ENCODE measurements around the gene PYGL.
A peak's percentile ranks its signal among the peaks of the same experiment; 100 is the strongest.
"Not testable (repeated sequence)": the region's sequence is repeated elsewhere in the genome, so short reads cannot be mapped to it uniquely, and the experiment has no call there.

The PYGL gene

GRCh38 chr14:50897005-50897404 is 47.3 kb downstream of the PYGL start:
- Histone ChIP-seq H3K4me3 (ENCODE audit: low read depth, low read length) (peak overlapping the region; percentile 52), H3K27ac (ENCODE audit: low read depth, low read length) (peak overlapping the region; percentile 89), H3K36me3 (ENCODE audit: control insufficient read depth, insufficient read depth, low read length) (peaks cover 16% of the 10 kb centered on the region; the same call in 1 of the 2 replicates), H3K9ac (ENCODE audit: low read length) (peak overlapping the region; percentile 81), H3K4me1 (ENCODE audit: control insufficient read depth, insufficient read depth, low read length) (peaks cover 32% of the 10 kb centered on the region)
- not testable (repeated sequence) for H3K27me3 ChIP-seq (ENCODE audit: control insufficient read depth, insufficient read depth, low read length); H3K9me3 ChIP-seq (ENCODE audit: control insufficient read depth, insufficient read depth, low read depth, low read length)

GRCh38 chr14:50896421-50896820 is 47.9 kb downstream of the PYGL start:
- Histone ChIP-seq H3K4me3 (ENCODE audit: low read depth, low read length) (peak overlapping the region; percentile 52; the same call in 1 of the 2 replicates), H3K9ac (ENCODE audit: low read length) (peak overlapping the region; percentile 81), H3K27ac (ENCODE audit: low read depth, low read length) (peak overlapping the region; percentile 81; the same call in 1 of the 2 replicates), H3K36me3 (ENCODE audit: control insufficient read depth, insufficient read depth, low read length) (peaks cover 11% of the 10 kb centered on the region; the same call in 1 of the 2 replicates), H3K4me1 (ENCODE audit: control insufficient read depth, insufficient read depth, low read length) (peaks cover 35% of the 10 kb centered on the region)
- not testable (repeated sequence) for H3K27me3 ChIP-seq (ENCODE audit: control insufficient read depth, insufficient read depth, low read length); H3K9me3 ChIP-seq (ENCODE audit: control insufficient read depth, insufficient read depth, low read depth, low read length)

GRCh38 chr14:50892255-50892654 is 52.0 kb downstream of the PYGL start:
- no peak overlapping the region for H3K27ac ChIP-seq (ENCODE audit: low read depth, low read length)
- peaks cover 19% of the 10 kb centered on the region for H3K4me1 ChIP-seq (ENCODE audit: control insufficient read depth, insufficient read depth, low read length)
- H3K4me3 ChIP-seq (ENCODE audit: low read depth, low read length): peak overlapping the region; percentile 41; the same call in 1 of the 2 replicates
- H3K27me3 ChIP-seq (ENCODE audit: control insufficient read depth, insufficient read depth, low read length): no peaks in the 10 kb centered on the region
- H3K9me3 ChIP-seq (ENCODE audit: control insufficient read depth, insufficient read depth, low read depth, low read length): no peaks in the 10 kb centered on the region
- no peaks in the 10 kb centered on the region for H3K36me3 ChIP-seq (ENCODE audit: control insufficient read depth, insufficient read depth, low read length)
- H3K9ac ChIP-seq (ENCODE audit: low read length): no peak overlapping the region

GRCh38 chr14:50887476-50887875 is 56.8 kb downstream of the PYGL start:
- no peaks in the 10 kb centered on the region for H3K36me3 ChIP-seq (ENCODE audit: control insufficient read depth, insufficient read depth, low read length)
- no peaks in the 10 kb centered on the region for H3K27me3 ChIP-seq (ENCODE audit: control insufficient read depth, insufficient read depth, low read length)
- no peak overlapping the region for H3K9ac ChIP-seq (ENCODE audit: low read length)
- H3K27ac ChIP-seq (ENCODE audit: low read depth, low read length): no peak overlapping the region
- H3K9me3 ChIP-seq (ENCODE audit: control insufficient read depth, insufficient read depth, low read depth, low read length): no peaks in the 10 kb centered on the region
- peaks cover 28% of the 10 kb centered on the region for H3K4me1 ChIP-seq (ENCODE audit: control insufficient read depth, insufficient read depth, low read length)
- H3K4me3 ChIP-seq (ENCODE audit: low read depth, low read length): no peak overlapping the region

GRCh38 chr14:50883827-50884197 is 60.5 kb downstream of the PYGL start:
- H3K4me1 ChIP-seq (ENCODE audit: control insufficient read depth, insufficient read depth, low read length): peaks cover 25% of the 10 kb centered on the region
- H3K9me3 ChIP-seq (ENCODE audit: control insufficient read depth, insufficient read depth, low read depth, low read length): no peaks in the 10 kb centered on the region
- H3K4me3 ChIP-seq (ENCODE audit: low read depth, low read length): no peak overlapping the region
- no peak overlapping the region for H3K9ac ChIP-seq (ENCODE audit: low read length)
- H3K27ac ChIP-seq (ENCODE audit: low read depth, low read length): no peak overlapping the region
- H3K36me3 ChIP-seq (ENCODE audit: control insufficient read depth, insufficient read depth, low read length): no peaks in the 10 kb centered on the region
- no peaks in the 10 kb centered on the region for H3K27me3 ChIP-seq (ENCODE audit: control insufficient read depth, insufficient read depth, low read length)

- Histone ChIP-seq H3K9me3 (ENCODE audit: control insufficient read depth, insufficient read depth, low read depth, low read length) (no peaks in the 10 kb centered on the region), H3K4me3 (ENCODE audit: low read depth, low read length) (no peak overlapping the region), H3K27me3 (ENCODE audit: control insufficient read depth, insufficient read depth, low read length) (no peaks in the 10 kb centered on the region), H3K27ac (ENCODE audit: low read depth, low read length) (no peak overlapping the region), H3K4me1 (ENCODE audit: control insufficient read depth, insufficient read depth, low read length) (peaks cover 25% of the 10 kb centered on the region), H3K9ac (ENCODE audit: low read length) (no peak overlapping the region), H3K36me3 (ENCODE audit: control insufficient read depth, insufficient read depth, low read length) (no peaks in the 10 kb centered on the region)
Observed at GRCh38 chr14:50882932-50883826, 61.1 kb downstream of the PYGL start.

- H3K4me3 ChIP-seq (ENCODE audit: low read depth, low read length): no peak overlapping the region
- peaks cover 34% of the 10 kb centered on the region for H3K27me3 ChIP-seq (ENCODE audit: control insufficient read depth, insufficient read depth, low read length)
- no peaks in the 10 kb centered on the region for H3K36me3 ChIP-seq (ENCODE audit: control insufficient read depth, insufficient read depth, low read length)
- H3K9ac ChIP-seq (ENCODE audit: low read length): no peak overlapping the region
- no peak overlapping the region for H3K27ac ChIP-seq (ENCODE audit: low read depth, low read length)
- H3K4me1 ChIP-seq (ENCODE audit: control insufficient read depth, insufficient read depth, low read length): peaks cover 27% of the 10 kb centered on the region
- H3K9me3 ChIP-seq (ENCODE audit: control insufficient read depth, insufficient read depth, low read depth, low read length): no peaks in the 10 kb centered on the region
Observed at GRCh38 chr14:50875359-50876070, 68.8 kb downstream of the PYGL start.

GRCh38 chr14:50874757-50875156 is 69.5 kb downstream of the PYGL start:
- Histone ChIP-seq H3K9ac (ENCODE audit: low read length) (no peak overlapping the region), H3K9me3 (ENCODE audit: control insufficient read depth, insufficient read depth, low read depth, low read length) (no peaks in the 10 kb centered on the region), H3K4me3 (ENCODE audit: low read depth, low read length) (no peak overlapping the region), H3K27ac (ENCODE audit: low read depth, low read length) (no peak overlapping the region), H3K36me3 (ENCODE audit: control insufficient read depth, insufficient read depth, low read length) (no peaks in the 10 kb centered on the region), H3K4me1 (ENCODE audit: control insufficient read depth, insufficient read depth, low read length) (peaks cover 27% of the 10 kb centered on the region), H3K27me3 (ENCODE audit: control insufficient read depth, insufficient read depth, low read length) (peaks cover 42% of the 10 kb centered on the region)

GRCh38 chr14:50871914-50872732 is 72.2 kb downstream of the PYGL start, which contains the start of gene ABHD12B:
ABHD12B (plus strand) TSS chr14:50872053; CDS start chr14:50872175, 122 bp downstream.
- H3K9me3 ChIP-seq (ENCODE audit: control insufficient read depth, insufficient read depth, low read depth, low read length): no peaks in the 10 kb centered on the region
- no peak within 1 kb of the TSS for H3K9ac ChIP-seq (ENCODE audit: low read length)
- peak within 1 kb of the TSS; percentile 53 for H3K4me3 ChIP-seq (ENCODE audit: low read depth, low read length)
- H3K27me3 ChIP-seq (ENCODE audit: control insufficient read depth, insufficient read depth, low read length): peaks cover 46% of the 10 kb centered on the region
- no peaks in the 10 kb centered on the region for H3K36me3 ChIP-seq (ENCODE audit: control insufficient read depth, insufficient read depth, low read length)
- H3K27ac ChIP-seq (ENCODE audit: low read depth, low read length): no peak within 1 kb of the TSS
- peaks cover 27% of the 10 kb centered on the region for H3K4me1 ChIP-seq (ENCODE audit: control insufficient read depth, insufficient read depth, low read length)

- no peak overlapping the region for H3K27ac ChIP-seq (ENCODE audit: low read depth, low read length)
- H3K27me3 ChIP-seq (ENCODE audit: control insufficient read depth, insufficient read depth, low read length): peaks cover 46% of the 10 kb centered on the region
- peaks cover 21% of the 10 kb centered on the region for H3K4me1 ChIP-seq (ENCODE audit: control insufficient read depth, insufficient read depth, low read length)
- H3K9ac ChIP-seq (ENCODE audit: low read length): no peak overlapping the region
- H3K9me3 ChIP-seq (ENCODE audit: control insufficient read depth, insufficient read depth, low read depth, low read length): no peaks in the 10 kb centered on the region
- no peak overlapping the region for H3K4me3 ChIP-seq (ENCODE audit: low read depth, low read length)
- H3K36me3 ChIP-seq (ENCODE audit: control insufficient read depth, insufficient read depth, low read length): no peaks in the 10 kb centered on the region
Observed at GRCh38 chr14:50871228-50871627, 73.1 kb downstream of the PYGL start.
